ENCODE results near the gene CDC5L. TPM values are rescaled to one million over a fixed set of nuclear protein-coding genes. Genes with fewer than 3 reads are reported as not detected.

The CDC5L gene
- total RNA-seq, 1 experiment from 2014 or later = 23.8 TPM

GRCh38 chr6:44439270-44440045, 52.0 kb downstream of the CDC5L start:
- Histone ChIP-seq H3K4me1 (no peaks in the 10 kb centered on the region), H3K36me3 (ENCODE audit: control insufficient read depth, insufficient read depth, low read length) (no peaks in the 10 kb centered on the region), H3K4me3 (ENCODE audit: low read depth, low read length) (no peak overlapping the region), H3K27me3 (replicated peaks; ENCODE audit: control insufficient read depth, insufficient read depth, low read length) (no peaks in the 10 kb centered on the region), H3K9me3 (peaks cover 3% of the 10 kb centered on the region; the same call in 1 of the 2 replicates)
- no TSS peak for BruUV-seq (replicated peaks)
- POLR2A ChIA-PET = no interaction called here
- TF ChIP-seq, protein P1, sequence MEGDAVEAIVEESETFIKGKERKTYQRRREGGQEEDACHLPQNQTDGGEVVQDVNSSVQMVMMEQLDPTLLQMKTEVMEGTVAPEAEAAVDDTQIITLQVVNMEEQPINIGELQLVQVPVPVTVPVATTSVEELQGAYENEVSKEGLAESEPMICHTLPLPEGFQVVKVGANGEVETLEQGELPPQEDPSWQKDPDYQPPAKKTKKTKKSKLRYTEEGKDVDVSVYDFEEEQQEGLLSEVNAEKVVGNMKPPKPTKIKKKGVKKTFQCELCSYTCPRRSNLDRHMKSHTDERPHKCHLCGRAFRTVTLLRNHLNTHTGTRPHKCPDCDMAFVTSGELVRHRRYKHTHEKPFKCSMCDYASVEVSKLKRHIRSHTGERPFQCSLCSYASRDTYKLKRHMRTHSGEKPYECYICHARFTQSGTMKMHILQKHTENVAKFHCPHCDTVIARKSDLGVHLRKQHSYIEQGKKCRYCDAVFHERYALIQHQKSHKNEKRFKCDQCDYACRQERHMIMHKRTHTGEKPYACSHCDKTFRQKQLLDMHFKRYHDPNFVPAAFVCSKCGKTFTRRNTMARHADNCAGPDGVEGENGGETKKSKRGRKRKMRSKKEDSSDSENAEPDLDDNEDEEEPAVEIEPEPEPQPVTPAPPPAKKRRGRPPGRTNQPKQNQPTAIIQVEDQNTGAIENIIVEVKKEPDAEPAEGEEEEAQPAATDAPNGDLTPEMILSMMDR (IDR thresholded peaks at IDR 0.05; ENCODE audit: insufficient read depth in 1 of 2, low read depth in 1 of 2, low read length in 1 of 2, severe bottlenecking in 1 of 2, unreplicated experiment in 1 of 2) = no peak
- no peak for DNase-seq
- H3K27ac Mint-ChIP-seq (ENCODE audit: unreplicated experiment) = no peak overlapping the region
- H3K9me3 Mint-ChIP-seq (ENCODE audit: unreplicated experiment) = peaks cover 24% of the 10 kb centered on the region
- no peaks in the 10 kb centered on the region for H3K4me1 Mint-ChIP-seq (ENCODE audit: low read depth, unreplicated experiment)
- H3K36me3 Mint-ChIP-seq (ENCODE audit: insufficient read depth, unreplicated experiment) = peaks cover 44% of the 10 kb centered on the region
- intact Hi-C loops (cut with micrococcal nuclease; ENCODE audit: unreplicated experiment) = no loop called here
- H3K27me3 Mint-ChIP-seq (ENCODE audit: insufficient read depth, unreplicated experiment) = no peaks in the 10 kb centered on the region
- no peak overlapping the region for H3K4me3 Mint-ChIP-seq (ENCODE audit: unreplicated experiment)
- CTCF ChIA-PET = interaction anchor here (0.6 kb wide), 1 partner anchor 284 kb away, joined by 3 read pairs; no protein-coding TSS in a partner anchor

- Mint-ChIP-seq H3K4me3 (ENCODE audit: unreplicated experiment) (no peak overlapping the region), H3K36me3 (ENCODE audit: insufficient read depth, unreplicated experiment) (peaks cover 39% of the 10 kb centered on the region), H3K27ac (ENCODE audit: unreplicated experiment) (no peak overlapping the region), H3K4me1 (ENCODE audit: low read depth, unreplicated experiment) (no peaks in the 10 kb centered on the region), H3K9me3 (ENCODE audit: unreplicated experiment) (peaks cover 24% of the 10 kb centered on the region), H3K27me3 (ENCODE audit: insufficient read depth, unreplicated experiment) (no peaks in the 10 kb centered on the region)
- H3K9me3 ChIP-seq = peaks cover 3% of the 10 kb centered on the region; the same call in 1 of the 2 replicates
- intact Hi-C loops (cut with micrococcal nuclease; ENCODE audit: unreplicated experiment) = no loop called here
- no peaks in the 10 kb centered on the region for H3K27me3 ChIP-seq (replicated peaks; ENCODE audit: control insufficient read depth, insufficient read depth, low read length)
- no peak for DNase-seq
- POLR2A ChIA-PET = no interaction called here
- no peak overlapping the region for H3K4me3 ChIP-seq (ENCODE audit: low read depth, low read length)
- TF ChIP-seq, protein P1 (IDR thresholded peaks at IDR 0.05; ENCODE audit: insufficient read depth in 1 of 2, low read depth in 1 of 2, low read length in 1 of 2, severe bottlenecking in 1 of 2, unreplicated experiment in 1 of 2) = no peak
- CTCF ChIA-PET = no interaction called here
- H3K36me3 ChIP-seq (ENCODE audit: control insufficient read depth, insufficient read depth, low read length) = no peaks in the 10 kb centered on the region; the same call in 1 of the 2 replicates
- H3K4me1 ChIP-seq = no peaks in the 10 kb centered on the region
- BruUV-seq (replicated peaks) = no TSS peak
Observed at GRCh38 chr6:44441091-44441855, 53.8 kb downstream of the CDC5L start.

- ChIA-PET POLR2A (no interaction called here), CTCF (no interaction called here)
- peaks cover 39% of the 10 kb centered on the region for H3K36me3 Mint-ChIP-seq (ENCODE audit: insufficient read depth, unreplicated experiment)
- peaks cover 24% of the 10 kb centered on the region for H3K9me3 Mint-ChIP-seq (ENCODE audit: unreplicated experiment)
- H3K4me3 ChIP-seq (ENCODE audit: low read depth, low read length) = no peak overlapping the region
- TF ChIP-seq, protein P1 (IDR thresholded peaks at IDR 0.05; ENCODE audit: insufficient read depth in 1 of 2, low read depth in 1 of 2, low read length in 1 of 2, severe bottlenecking in 1 of 2, unreplicated experiment in 1 of 2) = no peak
- no peak overlapping the region for H3K4me3 Mint-ChIP-seq (ENCODE audit: unreplicated experiment)
- no peak for DNase-seq
- H3K4me1 Mint-ChIP-seq (ENCODE audit: low read depth, unreplicated experiment) = no peaks in the 10 kb centered on the region
- H3K27ac Mint-ChIP-seq (ENCODE audit: unreplicated experiment) = no peak overlapping the region
- H3K27me3 Mint-ChIP-seq (ENCODE audit: insufficient read depth, unreplicated experiment) = no peaks in the 10 kb centered on the region
- no peaks in the 10 kb centered on the region; the same call in 1 of the 2 replicates for H3K36me3 ChIP-seq (ENCODE audit: control insufficient read depth, insufficient read depth, low read length)
- no peaks in the 10 kb centered on the region for H3K4me1 ChIP-seq
- BruUV-seq (replicated peaks) = no TSS peak
- intact Hi-C loops (cut with micrococcal nuclease; ENCODE audit: unreplicated experiment) = no loop called here
- no peaks in the 10 kb centered on the region for H3K27me3 ChIP-seq (replicated peaks; ENCODE audit: control insufficient read depth, insufficient read depth, low read length)
- H3K9me3 ChIP-seq = peaks cover 3% of the 10 kb centered on the region; the same call in 1 of the 2 replicates
Observed at GRCh38 chr6:44442236-44442635, 54.7 kb downstream of the CDC5L start.
